Measurements from ENCODE around the gene GLT8D2.
A peak's percentile ranks its signal among the peaks of the same experiment; 100 is the strongest.

The GLT8D2 gene

DNA sequence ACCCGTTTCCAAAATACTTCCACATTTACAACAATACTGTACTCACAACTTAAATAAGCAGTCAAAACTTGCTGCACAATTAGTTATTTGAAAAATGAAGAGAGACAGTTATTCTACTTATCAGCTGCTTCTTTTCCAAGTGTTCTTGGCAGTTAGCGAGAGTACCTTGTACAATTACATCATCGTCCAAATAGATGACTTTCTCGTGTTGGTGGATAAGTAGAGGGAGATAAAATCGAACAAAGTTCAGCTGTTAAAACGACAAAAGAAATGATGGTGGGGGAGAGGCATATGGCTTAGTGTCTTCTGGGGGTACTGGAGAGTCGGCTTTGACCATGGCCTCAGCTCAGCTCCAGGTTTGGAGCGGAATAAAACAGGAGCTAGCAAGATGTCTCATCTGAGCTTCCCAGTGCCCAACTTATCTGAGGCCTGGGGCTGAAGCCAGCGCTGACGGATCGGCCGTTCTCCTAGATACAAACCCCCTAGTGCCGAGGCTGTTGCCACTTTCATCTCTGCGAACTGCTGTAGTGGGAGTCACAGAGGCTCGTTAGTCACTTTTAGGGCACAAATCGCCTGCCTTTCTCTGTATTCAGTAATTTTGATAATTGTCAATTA, 52.6 kb downstream of the GLT8D2 start:
- DNase-seq = no peak

GRCh38 chr12:103996595-103996994, 53.4 kb downstream of the GLT8D2 start:
- DNase-seq = no peak

GRCh38 chr12:103994235-103994634, 55.8 kb downstream of the GLT8D2 start:
- no peak for DNase-seq

GRCh38 chr12:103986829-103987228, 63.2 kb downstream of the GLT8D2 start:
- no peak for DNase-seq

- DNase-seq = no peak
These were observed 71.5 kb downstream of the GLT8D2 start for GRCh38 chr12:103978384-103978982.

DNA sequence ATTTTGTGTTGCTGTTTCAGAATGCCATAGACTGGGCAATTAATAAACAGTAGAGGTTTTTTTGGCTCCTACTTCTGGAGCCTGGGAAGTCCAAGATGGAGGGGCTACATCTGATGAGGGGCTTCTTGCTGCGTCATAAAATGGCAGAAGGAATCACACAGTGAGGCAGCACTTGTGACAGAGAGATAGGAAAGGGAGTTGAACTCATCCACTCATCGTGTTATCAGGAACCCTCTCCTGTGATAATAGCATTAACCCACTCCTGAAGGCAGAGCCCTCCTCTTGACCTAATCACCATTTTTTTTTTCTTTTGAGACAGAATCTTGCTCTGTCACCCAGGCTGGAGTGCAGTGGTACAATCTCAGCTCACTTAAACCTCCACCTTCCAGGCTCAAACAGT, 74.6 kb downstream of the GLT8D2 start:
- no peak for DNase-seq

- no peak for DNase-seq
These were observed 76.1 kb downstream of the GLT8D2 start for GRCh38 chr12:103973909-103974308.

GRCh38 chr12:103969391-103969790, 80.6 kb downstream of the GLT8D2 start:
- DNase-seq = no peak

DNA sequence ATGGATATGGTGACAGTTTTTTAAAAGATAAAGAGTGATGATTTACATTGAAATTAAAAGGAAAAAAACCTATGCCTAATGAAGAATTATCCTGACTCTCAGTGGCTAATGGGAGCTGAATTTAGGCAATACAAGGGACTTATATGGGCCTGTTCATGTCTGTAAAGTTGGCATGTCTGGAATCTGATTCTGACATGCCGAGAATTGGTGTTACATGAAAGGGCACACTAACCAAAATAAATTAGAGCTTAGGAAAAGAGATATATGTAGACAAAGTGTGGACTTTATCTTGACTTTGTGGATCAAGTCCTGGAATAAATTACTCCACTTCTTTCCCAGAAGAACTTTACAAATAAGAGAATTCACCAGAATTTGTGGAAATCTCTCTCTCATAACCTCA, 83.3 kb downstream of the GLT8D2 start:
- no peak for DNase-seq

- peak; percentile 75 to 99 for DNase-seq
These were observed 84.1 kb downstream of the GLT8D2 start, which contains the start of gene TDG for GRCh38 chr12:103965590-103966504. Gene TDG (plus strand): TSS chr12:103965872. CDS start chr12:103966038, 166 bp downstream.

GRCh38 chr12:103965255-103965589, 84.8 kb downstream of the GLT8D2 start:
- DNase-seq = no peak

GRCh38 chr12:103964805-103965204, 85.2 kb downstream of the GLT8D2 start:
- DNase-seq = no peak

- DNase-seq = no peak
These were observed 87.5 kb downstream of the GLT8D2 start for GRCh38 chr12:103962493-103962892.

GRCh38 chr12:103960616-103961227, 89.3 kb downstream of the GLT8D2 start:
- no peak for DNase-seq

GRCh38 chr12:103958621-103959020, 91.4 kb downstream of the GLT8D2 start:
- DNase-seq = no peak

GRCh38 chr12:103957865-103958388, 92.1 kb downstream of the GLT8D2 start:
- no peak for DNase-seq

DNA sequence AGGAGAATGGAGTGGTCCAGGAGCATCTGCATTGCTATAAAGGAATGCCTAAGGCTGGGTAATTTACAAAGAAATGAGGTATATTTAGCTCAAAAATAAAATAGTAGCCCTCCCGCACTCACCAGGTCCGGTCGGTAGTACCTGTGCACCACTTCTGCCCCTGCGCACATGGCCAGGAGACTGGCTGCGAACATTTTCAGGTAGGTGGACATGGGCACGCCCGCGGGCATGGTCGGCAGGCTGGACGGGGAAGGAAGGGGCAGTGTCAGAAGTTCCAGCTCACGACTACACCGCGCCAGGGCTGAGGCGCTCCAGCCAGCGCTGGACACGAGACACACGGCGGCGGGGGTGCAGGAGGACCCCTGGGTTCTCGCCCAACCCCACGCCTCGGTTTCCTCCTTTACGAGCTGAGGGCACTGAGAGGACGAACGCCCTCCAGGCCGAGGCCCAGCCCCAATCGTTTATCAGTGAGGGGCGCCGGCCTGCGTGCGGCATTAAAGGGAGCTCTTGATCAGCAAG, 93.4 kb downstream of the GLT8D2 start:
- no peak for DNase-seq

DNA sequence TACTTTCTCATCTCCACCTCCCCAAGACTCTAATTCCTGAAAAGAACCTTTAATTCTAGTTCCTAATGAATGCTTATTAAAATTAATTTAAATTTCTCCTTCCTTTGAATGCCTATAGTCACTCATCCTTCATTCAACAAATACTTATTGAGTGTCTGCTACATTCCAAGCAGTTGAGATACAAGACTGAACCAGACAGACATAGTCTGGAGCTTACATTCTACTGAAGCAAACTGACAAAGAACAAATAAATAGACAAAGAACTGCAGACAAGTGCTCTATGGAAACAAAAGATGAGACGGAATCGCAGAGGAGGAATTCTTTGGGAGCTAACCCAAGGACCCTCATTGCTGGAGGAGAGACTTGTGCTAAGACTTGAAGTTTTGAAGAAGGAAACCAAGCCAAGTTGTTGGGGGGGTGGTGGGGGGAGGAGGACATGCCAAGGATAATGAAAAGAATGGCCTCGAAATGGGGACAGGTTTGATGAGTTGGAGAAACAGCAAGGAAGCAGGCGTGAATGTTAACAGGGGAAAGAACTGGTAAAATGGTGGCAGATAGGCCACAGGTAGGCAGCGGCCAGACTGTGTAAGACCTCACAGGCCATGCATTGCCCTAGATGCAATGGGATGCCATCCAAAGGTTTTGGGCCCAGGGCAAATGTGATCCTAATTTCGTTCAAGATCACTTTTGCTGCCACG, 94.0 kb downstream of the GLT8D2 start:
- no peak for DNase-seq

GRCh38 chr12:103952497-103952896, 97.5 kb downstream of the GLT8D2 start:
- no peak for DNase-seq

DNA sequence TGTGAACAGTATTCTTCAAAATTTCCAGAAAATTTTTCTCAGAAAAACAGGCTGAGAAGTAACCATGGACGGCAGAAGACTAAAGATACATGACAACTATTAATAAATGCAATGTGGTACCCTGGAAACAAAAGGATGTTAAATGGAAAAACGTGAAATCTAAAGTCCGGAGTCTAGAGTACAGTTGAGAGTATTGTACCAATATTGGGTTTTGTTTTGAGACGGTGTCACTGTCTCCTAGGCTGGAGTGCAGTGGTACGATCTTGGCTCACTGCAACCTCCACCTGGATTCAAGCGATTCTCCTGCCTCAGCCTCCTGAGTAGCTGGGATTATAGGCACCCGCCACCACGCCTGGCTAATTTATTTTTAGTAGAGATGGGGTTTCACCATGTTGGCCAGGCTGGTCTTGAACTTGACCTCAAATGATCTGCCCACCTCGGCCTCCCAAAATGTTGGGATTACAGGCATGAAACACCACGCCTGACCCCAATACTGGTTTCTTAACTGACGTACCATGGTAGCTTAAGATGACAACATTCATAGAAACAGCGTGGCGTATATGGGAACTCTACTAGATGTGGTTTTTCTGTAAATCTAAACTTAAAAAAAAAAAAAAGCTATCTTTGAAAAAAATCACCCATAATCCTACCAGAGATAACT, 101.1 kb downstream of the GLT8D2 start:
- DNase-seq = no peak

DNA sequence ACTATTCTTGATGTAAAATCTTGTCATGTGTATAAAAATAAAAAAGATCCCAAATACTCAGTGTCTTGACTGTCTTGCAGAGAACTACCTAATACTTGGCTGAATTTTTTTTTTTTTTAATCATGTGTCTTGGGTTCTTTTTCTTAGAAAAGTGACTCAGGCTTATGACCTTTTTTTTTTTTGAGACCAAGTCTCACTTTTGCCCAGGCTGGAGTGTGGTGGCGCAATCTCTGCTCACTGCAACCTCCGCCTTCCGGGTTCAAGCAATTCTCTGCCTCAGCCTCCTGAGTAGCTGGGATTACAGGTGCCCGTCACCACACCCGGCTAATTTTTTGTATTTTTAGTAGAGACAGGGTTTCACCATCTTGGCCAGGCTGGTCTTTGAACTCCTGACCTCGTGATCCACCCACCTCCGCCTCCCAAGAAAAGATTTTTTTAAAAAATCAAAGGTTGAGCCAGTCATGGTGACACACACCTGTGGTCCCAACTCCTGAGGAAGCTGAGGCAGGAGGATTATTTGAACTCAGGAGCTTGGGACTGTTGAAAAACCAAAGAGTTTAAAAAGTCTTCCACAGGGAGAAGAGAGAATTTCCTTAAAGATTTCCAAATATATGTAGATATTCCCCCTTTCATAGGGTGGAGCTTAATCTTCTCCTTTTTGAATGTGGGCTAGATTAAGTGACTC, 102.0 kb downstream of the GLT8D2 start:
- no peak for DNase-seq
